K562 (cell line): ENCODE measurements around the gene KAZN. TPM values are rescaled to one million over a fixed set of nuclear protein-coding genes. Genes with fewer than 3 reads are reported as not detected.

ENCODE experiments used
- IRF1 ChIP-seq: sonication (generic); formaldehyde crosslinking; IDR thresholded peaks from 2 replicates; pipeline ENCODE4 v1.8.0; 2022; ENCODE audit warnings: missing genetic modification reagents, mild to moderate bottlenecking, borderline replicate concordance
- NFRKB ChIP-seq: fragments of 450-650 bp; IDR thresholded peaks from 2 replicates; pipeline ENCODE4 v1.6.1; 2016; ENCODE audit warnings: low read depth
- REST ChIP-seq, 2 experiments: fragments of 450-650 bp; formaldehyde crosslinking in 1 of 2; IDR thresholded peaks; 2 replicates each; pipeline versions ENCODE4 v1.4.0 to v1.6.1; 2014 to 2020; ENCODE audit warnings: mild to moderate bottlenecking in 2 of 2, borderline replicate concordance in 1 of 2, low read depth in 1 of 2
- polyA plus RNA-seq, 8 experiments: library from polyadenylated mRNA; depleted of rRNA in 4 of 8; stranded (reverse) in 5 of 8; unstranded in 3 of 8; fragments of >200 nt; fragmentation: Nextera tagmentation in 2 of 8; fragmentation: Illumina TruSeq in 1 of 8; extraction: Ambion mirVana in 2 of 8; extraction: Trizol in 1 of 8; gene quantifications; 2 replicates each; pipeline versions ENCODE4 v1.2.1 to v1.2.3, GENCODE V29; 2011 to 2014; ENCODE audit warnings: inconsistent platforms in 1 of 8, missing spikeins in 1 of 8
- total RNA-seq, 7 experiments: library from RNA; depleted of rRNA in 6 of 7; stranded (reverse); fragments of >200 nt in 6 of 7; fragmentation: Illumina TruSeq in 2 of 7; extraction: Trizol in 2 of 7; gene quantifications; 2 replicates each; pipeline versions ENCODE4 v1.2.1 to v1.2.3, GENCODE V29; 2011 to 2021; ENCODE audit warnings: low replicate concordance in 1 of 7
- TF ChIP-seq, protein P1 (sequence below): fragments of 450-650 bp; IDR thresholded peaks from 2 replicates; pipeline ENCODE4 v1.6.1; 2018; ENCODE audit not compliant: partially characterized antibody

The KAZN gene
- total and polyA plus RNA-seq, 9 of the 15 experiments (the other 6 are each of a cell fraction or from before 2014, with no cell fraction given) = 2.1 to 21.6 (median 5.4) TPM

DNA sequence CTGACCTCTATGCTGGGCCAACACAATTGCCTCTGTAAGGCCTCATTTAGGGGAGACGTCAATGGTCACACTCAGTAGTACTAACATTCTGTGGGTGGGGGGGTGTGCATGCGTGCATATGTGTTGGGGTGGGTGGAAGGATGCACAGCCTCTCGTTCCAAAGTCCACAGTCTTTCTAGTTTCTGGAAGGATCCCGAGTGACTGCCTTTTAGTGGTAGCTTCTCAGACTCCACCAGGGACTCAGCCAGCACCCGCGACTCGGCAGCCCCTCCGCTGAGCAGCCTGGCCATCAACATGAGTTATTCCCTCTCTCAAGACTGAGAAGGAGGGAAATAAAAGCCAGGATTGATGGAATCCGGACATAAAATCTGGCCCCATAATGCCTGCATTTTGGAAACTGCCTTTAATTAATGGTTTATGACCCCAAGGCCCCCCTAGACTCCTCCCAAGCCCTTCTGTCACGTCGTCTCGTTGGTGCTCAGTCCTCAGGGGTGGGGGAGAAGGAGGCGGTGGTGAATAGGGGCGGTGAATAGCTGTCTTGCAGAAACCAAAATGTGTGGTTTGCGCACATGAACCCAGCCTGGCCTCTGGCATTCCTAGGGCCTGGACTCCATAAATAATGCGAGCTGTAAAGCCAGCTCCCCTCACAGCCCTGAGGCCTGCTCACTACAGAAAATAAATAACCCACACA is 489.9 kb downstream of the KAZN start (continued):
- TF ChIP-seq REST (IDR thresholded peaks at IDR 0.05; ENCODE audit: borderline replicate concordance) (no peak), REST (CRISPR knock-in tag; IDR thresholded peaks at IDR 0.05; ENCODE audit: low read depth) (no peak), IRF1 (CRISPR knock-in tag) (no peak), NFRKB (no peak)
- TF ChIP-seq, protein P1, sequence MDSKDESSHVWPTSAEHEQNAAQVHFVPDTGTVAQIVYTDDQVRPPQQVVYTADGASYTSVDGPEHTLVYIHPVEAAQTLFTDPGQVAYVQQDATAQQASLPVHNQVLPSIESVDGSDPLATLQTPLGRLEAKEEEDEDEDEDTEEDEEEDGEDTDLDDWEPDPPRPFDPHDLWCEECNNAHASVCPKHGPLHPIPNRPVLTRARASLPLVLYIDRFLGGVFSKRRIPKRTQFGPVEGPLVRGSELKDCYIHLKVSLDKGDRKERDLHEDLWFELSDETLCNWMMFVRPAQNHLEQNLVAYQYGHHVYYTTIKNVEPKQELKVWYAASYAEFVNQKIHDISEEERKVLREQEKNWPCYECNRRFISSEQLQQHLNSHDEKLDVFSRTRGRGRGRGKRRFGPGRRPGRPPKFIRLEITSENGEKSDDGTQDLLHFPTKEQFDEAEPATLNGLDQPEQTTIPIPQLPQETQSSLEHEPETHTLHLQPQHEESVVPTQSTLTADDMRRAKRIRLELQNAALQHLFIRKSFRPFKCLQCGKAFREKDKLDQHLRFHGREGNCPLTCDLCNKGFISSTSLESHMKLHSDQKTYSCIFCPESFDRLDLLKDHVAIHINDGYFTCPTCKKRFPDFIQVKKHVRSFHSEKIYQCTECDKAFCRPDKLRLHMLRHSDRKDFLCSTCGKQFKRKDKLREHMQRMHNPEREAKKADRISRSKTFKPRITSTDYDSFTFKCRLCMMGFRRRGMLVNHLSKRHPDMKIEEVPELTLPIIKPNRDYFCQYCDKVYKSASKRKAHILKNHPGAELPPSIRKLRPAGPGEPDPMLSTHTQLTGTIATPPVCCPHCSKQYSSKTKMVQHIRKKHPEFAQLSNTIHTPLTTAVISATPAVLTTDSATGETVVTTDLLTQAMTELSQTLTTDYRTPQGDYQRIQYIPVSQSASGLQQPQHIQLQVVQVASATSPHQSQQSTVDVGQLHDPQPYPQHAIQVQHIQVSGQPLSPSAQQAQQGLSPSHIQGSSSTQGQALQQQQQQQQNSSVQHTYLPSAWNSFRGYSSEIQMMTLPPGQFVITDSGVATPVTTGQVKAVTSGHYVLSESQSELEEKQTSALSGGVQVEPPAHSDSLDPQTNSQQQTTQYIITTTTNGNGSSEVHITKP = no peak
